HG03103 (cell line): ENCODE measurements around the gene STK32B.
"Not testable (repeated sequence)": the region's sequence is repeated elsewhere in the genome, so short reads cannot be mapped to it uniquely, and the experiment has no call there.

Source experiments
- ATAC-seq: cut with Tn5 transposase; IDR thresholded peaks from one replicate; pipeline ENCODE4 v1.9.1; 2021; ENCODE audit warnings: low read depth; ENCODE audit not compliant: unreplicated experiment

Gene STK32B

GRCh38 chr4:5247061-5247460 lies 195.8 kb downstream of the STK32B start:
- ATAC-seq, result not testable (repeated sequence)

GRCh38 chr4:5247735-5248134 lies 196.5 kb downstream of the STK32B start:
- no peak for ATAC-seq

- ATAC-seq, result no peak
Observed at GRCh38 chr4:5249727-5250126, 198.4 kb downstream of the STK32B start.

- ATAC-seq, result not testable (repeated sequence)
Observed at GRCh38 chr4:5250536-5250935, 199.3 kb downstream of the STK32B start.

GRCh38 chr4:5256421-5256820 lies 205.1 kb downstream of the STK32B start:
- no peak for ATAC-seq

- no peak for ATAC-seq
Observed at GRCh38 chr4:5257086-5257485, 205.8 kb downstream of the STK32B start.

- no peak for ATAC-seq
Observed at GRCh38 chr4:5259471-5259870, 208.2 kb downstream of the STK32B start.

GRCh38 chr4:5260121-5260520 lies 208.8 kb downstream of the STK32B start:
- no peak for ATAC-seq

GRCh38 chr4:5261866-5262265 lies 210.6 kb downstream of the STK32B start:
- no peak for ATAC-seq

GRCh38 chr4:5266991-5267390 lies 215.7 kb downstream of the STK32B start:
- ATAC-seq, result no peak

- ATAC-seq, result no peak
Observed at GRCh38 chr4:5267408-5267807, 216.1 kb downstream of the STK32B start.

- ATAC-seq, result no peak
Observed at GRCh38 chr4:5276475-5277075, 225.3 kb downstream of the STK32B start.

- ATAC-seq, result no peak
Observed at GRCh38 chr4:5277079-5277478, 225.8 kb downstream of the STK32B start.

GRCh38 chr4:5278213-5278612 lies 226.9 kb downstream of the STK32B start:
- no peak for ATAC-seq

- ATAC-seq, result not testable (repeated sequence)
Observed at GRCh38 chr4:5280069-5280468, 228.8 kb downstream of the STK32B start.

GRCh38 chr4:5280828-5281227 lies 229.5 kb downstream of the STK32B start:
- no peak for ATAC-seq

- no peak for ATAC-seq
Observed at GRCh38 chr4:5283837-5284236, 232.6 kb downstream of the STK32B start.

- ATAC-seq, result no peak
Observed at GRCh38 chr4:5284517-5284916, 233.2 kb downstream of the STK32B start.

GRCh38 chr4:5292101-5292500 lies 240.8 kb downstream of the STK32B start:
- no peak for ATAC-seq

- not testable (repeated sequence) for ATAC-seq
Observed at GRCh38 chr4:5298000-5298787, 246.9 kb downstream of the STK32B start.

GRCh38 chr4:5300283-5300682 lies 249.0 kb downstream of the STK32B start:
- no peak for ATAC-seq

GRCh38 chr4:5307928-5308327 lies 256.6 kb downstream of the STK32B start:
- no peak for ATAC-seq
